ENCODE results near the gene ZNF576.
A peak's percentile ranks its signal among the peaks of the same experiment; 100 is the strongest.

The ZNF576 gene

DNA sequence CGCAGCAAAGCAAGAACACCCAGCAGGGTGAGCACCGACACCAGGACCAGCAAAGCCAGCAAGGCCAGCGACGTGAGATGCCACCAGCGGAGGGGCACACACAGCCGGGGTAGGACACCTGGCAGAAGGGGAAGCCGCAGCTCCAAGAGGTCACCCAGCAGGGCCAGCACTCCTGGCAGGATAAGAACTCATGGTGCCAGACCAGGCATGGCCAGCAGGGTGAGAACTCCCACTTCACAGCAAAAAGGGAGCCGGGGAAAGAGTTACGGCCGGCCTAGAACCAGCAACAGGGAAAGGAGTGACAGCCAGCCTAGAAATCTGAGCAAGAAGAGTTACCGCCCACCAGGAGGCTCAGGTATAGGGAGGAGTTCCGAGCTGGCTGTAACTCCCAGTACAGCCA, 16.0 kb downstream of the ZNF576 start:
- DNase-seq (ENCODE audit: low read depth), result no peak
- H3K4me3 ChIP-seq (replicated peaks; ENCODE audit: low read depth, low read length), result no peak overlapping the region
- TF ChIP-seq, protein P1, sequence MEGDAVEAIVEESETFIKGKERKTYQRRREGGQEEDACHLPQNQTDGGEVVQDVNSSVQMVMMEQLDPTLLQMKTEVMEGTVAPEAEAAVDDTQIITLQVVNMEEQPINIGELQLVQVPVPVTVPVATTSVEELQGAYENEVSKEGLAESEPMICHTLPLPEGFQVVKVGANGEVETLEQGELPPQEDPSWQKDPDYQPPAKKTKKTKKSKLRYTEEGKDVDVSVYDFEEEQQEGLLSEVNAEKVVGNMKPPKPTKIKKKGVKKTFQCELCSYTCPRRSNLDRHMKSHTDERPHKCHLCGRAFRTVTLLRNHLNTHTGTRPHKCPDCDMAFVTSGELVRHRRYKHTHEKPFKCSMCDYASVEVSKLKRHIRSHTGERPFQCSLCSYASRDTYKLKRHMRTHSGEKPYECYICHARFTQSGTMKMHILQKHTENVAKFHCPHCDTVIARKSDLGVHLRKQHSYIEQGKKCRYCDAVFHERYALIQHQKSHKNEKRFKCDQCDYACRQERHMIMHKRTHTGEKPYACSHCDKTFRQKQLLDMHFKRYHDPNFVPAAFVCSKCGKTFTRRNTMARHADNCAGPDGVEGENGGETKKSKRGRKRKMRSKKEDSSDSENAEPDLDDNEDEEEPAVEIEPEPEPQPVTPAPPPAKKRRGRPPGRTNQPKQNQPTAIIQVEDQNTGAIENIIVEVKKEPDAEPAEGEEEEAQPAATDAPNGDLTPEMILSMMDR (IDR thresholded peaks at IDR 0.05; ENCODE audit: low read length, missing control alignments), result no peak

DNA sequence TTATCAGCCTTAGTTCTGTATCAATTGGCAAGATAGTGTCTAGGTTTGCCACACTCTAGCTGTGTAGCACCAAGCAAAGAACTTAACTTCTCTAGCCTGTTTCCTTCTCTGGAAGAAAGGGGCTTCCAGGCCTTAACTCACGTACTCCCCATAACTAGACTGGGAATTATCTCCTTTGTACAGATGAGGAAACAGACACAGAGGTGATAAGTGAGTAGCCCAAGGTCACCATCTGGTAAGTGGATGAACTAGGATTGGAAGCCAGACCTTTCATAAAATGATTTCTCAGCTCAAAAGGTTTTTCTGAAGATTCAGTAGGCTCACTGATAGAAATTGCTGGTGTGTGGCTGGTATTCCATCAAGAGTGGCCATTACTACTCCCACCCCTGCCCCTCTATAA, 19.9 kb downstream of the ZNF576 start:
- no peak overlapping the region for H3K4me3 ChIP-seq (replicated peaks; ENCODE audit: low read depth, low read length)
- no peak for DNase-seq (ENCODE audit: low read depth)
- TF ChIP-seq, protein P1 (IDR thresholded peaks at IDR 0.05; ENCODE audit: low read length, missing control alignments), result no peak

GRCh38 chr19:43616954-43617353, 20.6 kb downstream of the ZNF576 start:
- no peak for DNase-seq (ENCODE audit: low read depth)
- no peak overlapping the region for H3K4me3 ChIP-seq (replicated peaks; ENCODE audit: low read depth, low read length)
- TF ChIP-seq, protein P1 (IDR thresholded peaks at IDR 0.05; ENCODE audit: low read length, missing control alignments), result no peak

- TF ChIP-seq, protein P1 (IDR thresholded peaks at IDR 0.05; ENCODE audit: low read length, missing control alignments), result no peak
- peak overlapping the region; percentile 88 for H3K4me3 ChIP-seq (replicated peaks; ENCODE audit: low read depth, low read length)
- DNase-seq (ENCODE audit: low read depth), result peak; percentile 39
These were observed 22.5 kb downstream of the ZNF576 start for GRCh38 chr19:43618921-43619261.

DNA sequence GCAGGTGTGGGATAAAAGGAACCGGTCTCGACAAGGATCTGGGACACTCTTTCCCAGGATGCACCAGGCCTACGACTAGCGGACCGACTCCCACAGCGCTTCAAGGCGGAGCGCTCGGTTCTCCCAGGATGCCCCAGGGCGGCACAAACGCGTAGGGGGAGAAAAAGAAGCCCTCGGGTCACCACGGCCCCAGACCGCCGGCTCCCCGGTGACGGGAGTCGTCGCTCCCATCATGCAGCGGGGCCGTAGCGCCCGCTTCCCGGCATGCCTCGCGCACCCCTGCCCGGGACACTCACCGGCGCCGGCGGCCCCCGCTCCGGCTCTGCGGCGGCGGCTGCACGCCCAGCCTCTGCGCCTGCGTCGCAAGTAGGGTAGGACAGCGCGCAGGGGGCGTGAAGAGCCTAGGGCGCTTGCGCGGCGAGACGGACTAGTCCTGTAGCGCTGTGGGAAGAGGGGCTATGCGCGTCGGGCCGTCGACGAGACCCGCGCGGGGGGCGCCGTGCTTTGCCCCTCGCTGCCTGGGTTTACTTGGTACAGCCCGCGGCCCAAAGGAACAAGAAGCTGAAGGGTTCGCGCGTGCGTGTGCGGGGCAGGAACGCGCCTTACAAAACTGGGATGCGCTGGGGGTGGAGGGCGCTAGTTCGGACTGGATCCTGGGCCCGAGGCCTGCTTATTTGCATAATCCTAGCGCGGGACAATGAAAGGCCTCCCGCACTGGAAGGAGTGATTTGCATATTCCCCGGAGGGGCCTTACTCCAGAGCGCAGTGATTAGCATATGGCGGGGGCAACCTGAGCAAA, 23.1 kb downstream of the ZNF576 start, which contains the start of gene ZNF428:
TSS of gene ZNF428 (minus strand) at position 368 of the 799 bp plus-strand sequence. CDS start 5,325 bp downstream, outside the sequence.
- DNase-seq (ENCODE audit: low read depth), result peak; percentile 92
- peak within 1 kb of the TSS; percentile 88 for H3K4me3 ChIP-seq (replicated peaks; ENCODE audit: low read depth, low read length)
- TF ChIP-seq, protein P1 (IDR thresholded peaks at IDR 0.05; ENCODE audit: low read length, missing control alignments), result no peak

DNA sequence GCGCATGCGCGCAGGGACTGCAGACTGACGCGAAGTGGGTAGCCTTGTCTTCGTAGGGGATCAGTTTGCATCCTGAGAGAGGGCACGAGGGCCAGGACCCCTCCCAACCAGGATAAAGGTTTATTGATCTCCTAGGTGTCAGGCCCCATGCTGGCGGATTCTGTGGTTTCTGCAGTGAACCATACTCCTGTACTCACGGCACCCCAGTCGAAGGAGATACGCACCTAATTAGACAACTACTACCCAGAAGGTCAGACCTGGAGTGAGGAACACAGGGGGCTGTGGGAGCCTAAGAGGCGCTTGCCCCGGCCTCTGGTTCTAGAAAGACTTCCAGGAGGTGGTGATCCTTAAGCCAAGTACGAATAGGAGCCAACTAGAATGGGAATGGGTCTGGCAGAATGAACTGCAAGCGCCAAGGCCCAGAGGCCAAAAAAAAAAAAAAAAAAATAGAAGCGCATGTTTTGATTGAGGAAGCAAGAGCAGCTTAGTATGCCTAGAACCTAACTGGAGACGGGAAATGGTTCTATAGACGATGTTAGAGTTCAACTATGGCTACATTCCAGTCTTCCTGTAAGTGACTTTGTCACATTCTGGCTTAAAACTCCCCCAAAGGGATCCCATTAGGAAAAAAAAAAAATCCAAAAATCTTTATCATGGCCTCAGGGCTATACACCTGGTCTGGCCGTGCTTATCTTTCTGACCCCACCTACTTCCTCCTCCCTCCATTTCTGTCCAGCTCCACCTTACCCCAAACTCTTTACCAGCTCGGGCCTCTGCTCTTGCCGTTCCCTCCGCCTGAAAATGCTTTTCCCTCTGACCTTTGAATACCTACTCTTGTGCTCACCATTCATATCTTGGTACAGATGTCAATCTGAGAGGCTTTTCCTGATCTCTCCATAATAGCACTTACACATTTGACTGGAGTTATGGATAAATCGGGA, 23.9 kb downstream of the ZNF576 start:
- TF ChIP-seq, protein P1 (IDR thresholded peaks at IDR 0.05; ENCODE audit: low read length, missing control alignments), result no peak
- peak overlapping the region; percentile 88 for H3K4me3 ChIP-seq (replicated peaks; ENCODE audit: low read depth, low read length)
- no peak for DNase-seq (ENCODE audit: low read depth)
